WTC11 (cell line): ENCODE measurements around the gene PDZD8. TPM values are rescaled to one million over a fixed set of nuclear protein-coding genes. Genes with fewer than 3 reads are reported as not detected.

Source experiments
- ATAC-seq: fragments of 200-7000 bp; cut with Tn5 transposase; 2 replicates; pipeline ENCODE4 v1.10.0; 2021; ENCODE audit warnings: mild to moderate bottlenecking, moderate library complexity
- CTCF ChIA-PET: fragments of 300-600 bp; sonication (Branson Sonifier 250); formaldehyde crosslinking; loops from one replicate; lab custom pipeline; 2021; ENCODE audit warnings: antibody characterized with exemption; lab: Charles Lee
- POLR2A ChIA-PET: fragments of 350-600 bp; sonication (Branson Sonifier 250); formaldehyde crosslinking; loops from one replicate; lab custom pipeline; 2021; ENCODE audit warnings: antibody characterized with exemption; lab: Charles Lee
- DNase-seq: peaks from one replicate; pipeline ENCODE4 v3.0.0; 2021; ENCODE audit warnings: low spot score
- H3K27ac Mint-ChIP-seq: 2 replicates; pipeline ENCODE4 v1.8.0; 2021; ENCODE audit warnings: mixed read lengths
- H3K27me3 Mint-ChIP-seq: 2 replicates; pipeline ENCODE4 v1.8.0; 2021; ENCODE audit warnings: low read depth, mild to moderate bottlenecking, moderate library complexity, mixed read lengths
- H3K36me3 Mint-ChIP-seq: 2 replicates; pipeline ENCODE4 v1.8.0; 2021; ENCODE audit warnings: mixed read lengths
- H3K4me1 Mint-ChIP-seq: 2 replicates; pipeline ENCODE4 v1.8.0; 2022; ENCODE audit warnings: mixed read lengths
- H3K4me3 Mint-ChIP-seq: 2 replicates; pipeline ENCODE4 v1.8.0; 2021; ENCODE audit warnings: mild to moderate bottlenecking, moderate library complexity, mixed read lengths
- H3K9me3 Mint-ChIP-seq: 2 replicates; pipeline ENCODE4 v1.8.0; 2021; ENCODE audit warnings: mixed read lengths
- CREM ChIP-seq: sonication (generic); formaldehyde crosslinking; IDR thresholded peaks from 2 replicates; pipeline ENCODE4 v1.8.1; 2022; ENCODE audit warnings: mild to moderate bottlenecking, missing genetic modification reagents, moderate library complexity
- FOXJ3 ChIP-seq: sonication (generic); formaldehyde crosslinking; IDR thresholded peaks from 2 replicates; pipeline ENCODE4 v1.9.0; 2021; ENCODE audit warnings: missing genetic modification reagents, mild to moderate bottlenecking, borderline replicate concordance
- GTF2I ChIP-seq: fragments of 250-450 bp; sonication (Bioruptor Pico); conservative IDR thresholded peaks from 2 replicates; pipeline ENCODE4 v1.4.0; 2021; ENCODE audit warnings: mild to moderate bottlenecking
- NFE2L1 ChIP-seq: sonication (generic); formaldehyde crosslinking; IDR thresholded peaks from 2 replicates; pipeline ENCODE4 v1.8.1; 2023; ENCODE audit warnings: missing genetic modification reagents
- NFYB ChIP-seq: sonication (generic); formaldehyde crosslinking; conservative IDR thresholded peaks from 2 replicates; pipeline ENCODE4 v1.8.0; 2022; ENCODE audit warnings: low read depth, missing genetic modification reagents
- NR3C1 ChIP-seq: sonication (generic); formaldehyde crosslinking; conservative IDR thresholded peaks from 2 replicates; pipeline ENCODE4 v1.8.1; 2023; ENCODE audit warnings: low read depth, mild to moderate bottlenecking, missing genetic modification reagents
- RORB ChIP-seq: fragments of 250-450 bp; sonication (Bioruptor Pico); IDR thresholded peaks from 2 replicates; pipeline ENCODE4 v1.9.0; 2021; ENCODE audit warnings: mild to moderate bottlenecking
- TCF7 ChIP-seq: sonication (generic); formaldehyde crosslinking; IDR thresholded peaks from 2 replicates; pipeline ENCODE4 v1.8.0; 2022; ENCODE audit warnings: mild to moderate bottlenecking, low read depth, missing genetic modification reagents, moderate library complexity
- ZNF121 ChIP-seq: sonication (generic); formaldehyde crosslinking; IDR thresholded peaks from 2 replicates; pipeline ENCODE4 v1.8.0; 2023; ENCODE audit warnings: missing genetic modification reagents
- total RNA-seq: library from RNA; stranded (reverse); gene quantifications from 3 replicates; pipeline ENCODE4 v1.2.3, GENCODE V29; 2021
- TF ChIP-seq, protein P1 (sequence below): sonication (generic); formaldehyde crosslinking; IDR thresholded peaks from 2 replicates; pipeline ENCODE4 v1.8.1; 2023; ENCODE audit warnings: mild to moderate bottlenecking, missing genetic modification reagents, moderate library complexity
- TF ChIP-seq, protein P2 (sequence below): fragments of 250-450 bp; sonication (Bioruptor Pico); IDR thresholded peaks from 2 replicates; pipeline ENCODE4 v2.1.2; 2022; ENCODE audit warnings: mild to moderate bottlenecking, moderate library complexity
- TF ChIP-seq, protein P3 (sequence below): sonication (generic); formaldehyde crosslinking; IDR thresholded peaks from 2 replicates; pipeline ENCODE4 v1.8.1; 2023; ENCODE audit warnings: mild to moderate bottlenecking, moderate library complexity, missing genetic modification reagents
- TF ChIP-seq, protein P4 (sequence below): sonication (generic); formaldehyde crosslinking; IDR thresholded peaks from 2 replicates; pipeline ENCODE4 v1.8.1; 2022; ENCODE audit warnings: mild to moderate bottlenecking, missing genetic modification reagents, moderate library complexity, borderline replicate concordance
- TF ChIP-seq, protein P5 (sequence below): sonication (generic); formaldehyde crosslinking; IDR thresholded peaks from 2 replicates; pipeline ENCODE4 v1.8.0; 2023; ENCODE audit warnings: missing genetic modification reagents
- TF ChIP-seq, protein P6 (sequence below): sonication (generic); formaldehyde crosslinking; IDR thresholded peaks from 2 replicates; pipeline ENCODE4 v1.8.1; 2023; ENCODE audit warnings: mild to moderate bottlenecking, missing genetic modification reagents

PDZD8 gene
- total RNA-seq, 1 experiment from 2014 or later = 52.7 TPM

DNA sequence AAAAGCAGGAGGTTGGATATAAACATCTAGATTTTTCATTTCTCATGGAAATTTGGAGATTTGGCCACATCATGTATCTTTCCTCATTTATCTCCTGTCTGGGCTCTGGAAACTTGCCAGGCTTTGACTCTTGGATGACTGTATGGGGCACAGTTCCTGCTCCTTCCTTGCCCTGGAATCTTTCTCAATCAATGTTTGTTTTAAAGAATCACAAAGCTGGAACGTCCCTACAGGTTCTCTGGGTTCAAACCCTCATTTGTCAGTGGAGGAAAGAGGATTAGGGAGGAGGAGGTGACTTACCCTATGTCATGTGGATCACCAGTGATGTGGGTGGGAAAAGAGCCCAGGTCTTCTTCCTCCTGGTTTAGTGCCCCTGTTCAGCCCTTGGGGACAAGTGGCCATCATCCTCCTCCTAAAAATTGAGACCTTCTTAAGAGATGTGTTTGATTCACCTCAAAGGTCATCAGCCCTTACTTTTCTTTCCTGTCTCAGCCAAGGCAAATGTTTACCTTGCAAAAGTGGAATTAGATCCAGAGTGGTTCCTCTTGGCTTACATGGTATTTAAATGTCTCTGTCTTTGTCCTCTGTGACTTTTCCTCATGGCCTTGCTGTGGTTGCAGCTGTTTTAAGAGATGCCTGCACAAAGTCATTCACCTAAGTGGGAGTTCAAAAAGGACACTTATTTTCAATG lies 38.8 kb upstream of the PDZD8 start:
- Mint-ChIP-seq H3K27me3 (peaks cover 4% of the 10 kb centered on the region; the same call in 1 of the 2 replicates), H3K9me3 (no peaks in the 10 kb centered on the region), H3K4me3 (no peak overlapping the region), H3K27ac (no peak overlapping the region)
- no peak for DNase-seq
- POLR2A ChIA-PET = no interaction called here
- TF ChIP-seq, protein P1, sequence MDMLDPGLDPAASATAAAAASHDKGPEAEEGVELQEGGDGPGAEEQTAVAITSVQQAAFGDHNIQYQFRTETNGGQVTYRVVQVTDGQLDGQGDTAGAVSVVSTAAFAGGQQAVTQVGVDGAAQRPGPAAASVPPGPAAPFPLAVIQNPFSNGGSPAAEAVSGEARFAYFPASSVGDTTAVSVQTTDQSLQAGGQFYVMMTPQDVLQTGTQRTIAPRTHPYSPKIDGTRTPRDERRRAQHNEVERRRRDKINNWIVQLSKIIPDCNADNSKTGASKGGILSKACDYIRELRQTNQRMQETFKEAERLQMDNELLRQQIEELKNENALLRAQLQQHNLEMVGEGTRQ (CRISPR knock-in tag) = no peak
- TF ChIP-seq, protein P2, sequence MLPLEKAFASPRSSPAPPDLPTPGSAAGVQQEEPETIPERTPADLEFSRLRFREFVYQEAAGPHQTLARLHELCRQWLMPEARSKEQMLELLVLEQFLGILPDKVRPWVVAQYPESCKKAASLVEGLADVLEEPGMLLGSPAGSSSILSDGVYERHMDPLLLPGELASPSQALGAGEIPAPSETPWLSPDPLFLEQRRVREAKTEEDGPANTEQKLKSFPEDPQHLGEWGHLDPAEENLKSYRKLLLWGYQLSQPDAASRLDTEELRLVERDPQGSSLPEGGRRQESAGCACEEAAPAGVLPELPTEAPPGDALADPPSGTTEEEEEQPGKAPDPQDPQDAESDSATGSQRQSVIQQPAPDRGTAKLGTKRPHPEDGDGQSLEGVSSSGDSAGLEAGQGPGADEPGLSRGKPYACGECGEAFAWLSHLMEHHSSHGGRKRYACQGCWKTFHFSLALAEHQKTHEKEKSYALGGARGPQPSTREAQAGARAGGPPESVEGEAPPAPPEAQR (CRISPR knock-in tag) = no peak
- no peak for TF ChIP-seq CREM (CRISPR knock-in tag)
- TF ChIP-seq, protein P3, sequence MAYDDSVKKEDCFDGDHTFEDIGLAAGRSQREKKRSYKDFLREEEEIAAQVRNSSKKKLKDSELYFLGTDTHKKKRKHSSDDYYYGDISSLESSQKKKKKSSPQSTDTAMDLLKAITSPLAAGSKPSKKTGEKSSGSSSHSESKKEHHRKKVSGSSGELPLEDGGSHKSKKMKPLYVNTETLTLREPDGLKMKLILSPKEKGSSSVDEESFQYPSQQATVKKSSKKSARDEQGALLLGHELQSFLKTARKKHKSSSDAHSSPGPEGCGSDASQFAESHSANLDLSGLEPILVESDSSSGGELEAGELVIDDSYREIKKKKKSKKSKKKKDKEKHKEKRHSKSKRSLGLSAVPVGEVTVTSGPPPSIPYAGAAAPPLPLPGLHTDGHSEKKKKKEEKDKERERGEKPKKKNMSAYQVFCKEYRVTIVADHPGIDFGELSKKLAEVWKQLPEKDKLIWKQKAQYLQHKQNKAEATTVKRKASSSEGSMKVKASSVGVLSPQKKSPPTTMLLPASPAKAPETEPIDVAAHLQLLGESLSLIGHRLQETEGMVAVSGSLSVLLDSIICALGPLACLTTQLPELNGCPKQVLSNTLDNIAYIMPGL (CRISPR knock-in tag) = no peak
- TF ChIP-seq, all 79 proteins: peak for 0
- CTCF ChIA-PET = interaction anchor here (1.1 kb wide), 1 partner anchor 29 kb away, joined by 3 read pairs; no protein-coding TSS in a partner anchor
- no peak for ATAC-seq
- peaks cover 16% of the 10 kb centered on the region for H3K4me1 Mint-ChIP-seq
- H3K36me3 Mint-ChIP-seq = no peaks in the 10 kb centered on the region

DNA sequence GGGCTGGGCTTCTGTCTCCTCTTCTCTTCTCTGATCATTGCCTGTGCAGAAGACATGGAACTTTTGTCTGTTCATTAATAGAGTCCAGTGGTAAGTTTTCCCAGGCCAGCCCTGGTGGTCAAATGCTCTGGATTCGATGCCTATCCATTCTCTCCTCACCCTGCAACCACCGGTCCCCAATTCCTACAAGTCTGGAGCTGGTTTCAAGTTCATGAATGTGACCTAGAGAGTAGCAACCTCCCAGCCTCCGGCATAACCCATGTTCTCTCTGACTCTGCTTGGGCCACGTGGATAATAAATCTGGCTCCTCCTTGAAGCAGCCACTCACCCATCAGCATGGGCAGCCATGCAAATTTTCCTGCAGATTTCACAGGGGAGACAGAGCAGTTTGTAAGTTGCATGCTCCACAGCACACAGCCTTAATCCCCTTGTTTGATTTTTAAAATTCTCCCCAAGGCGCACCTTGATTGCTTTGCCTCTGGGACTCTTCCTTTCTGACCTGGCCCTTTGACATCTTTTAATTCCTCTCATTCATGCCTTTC lies 37.3 kb upstream of the PDZD8 start:
- no peak for DNase-seq
- no peak for TF ChIP-seq TCF7
- no peak for TF ChIP-seq ZNF121 (CRISPR knock-in tag)
- TF ChIP-seq, protein P4, sequence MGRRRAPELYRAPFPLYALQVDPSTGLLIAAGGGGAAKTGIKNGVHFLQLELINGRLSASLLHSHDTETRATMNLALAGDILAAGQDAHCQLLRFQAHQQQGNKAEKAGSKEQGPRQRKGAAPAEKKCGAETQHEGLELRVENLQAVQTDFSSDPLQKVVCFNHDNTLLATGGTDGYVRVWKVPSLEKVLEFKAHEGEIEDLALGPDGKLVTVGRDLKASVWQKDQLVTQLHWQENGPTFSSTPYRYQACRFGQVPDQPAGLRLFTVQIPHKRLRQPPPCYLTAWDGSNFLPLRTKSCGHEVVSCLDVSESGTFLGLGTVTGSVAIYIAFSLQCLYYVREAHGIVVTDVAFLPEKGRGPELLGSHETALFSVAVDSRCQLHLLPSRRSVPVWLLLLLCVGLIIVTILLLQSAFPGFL (CRISPR knock-in tag) = no peak
- no peak for TF ChIP-seq NR3C1
- TF ChIP-seq NFE2L1 (CRISPR knock-in tag) = no peak
- TF ChIP-seq FOXJ3 = no peak
- no peak for TF ChIP-seq NFYB (CRISPR knock-in tag)
- no peak for TF ChIP-seq RORB
- TF ChIP-seq, protein P5, sequence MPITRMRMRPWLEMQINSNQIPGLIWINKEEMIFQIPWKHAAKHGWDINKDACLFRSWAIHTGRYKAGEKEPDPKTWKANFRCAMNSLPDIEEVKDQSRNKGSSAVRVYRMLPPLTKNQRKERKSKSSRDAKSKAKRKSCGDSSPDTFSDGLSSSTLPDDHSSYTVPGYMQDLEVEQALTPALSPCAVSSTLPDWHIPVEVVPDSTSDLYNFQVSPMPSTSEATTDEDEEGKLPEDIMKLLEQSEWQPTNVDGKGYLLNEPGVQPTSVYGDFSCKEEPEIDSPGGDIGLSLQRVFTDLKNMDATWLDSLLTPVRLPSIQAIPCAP (CRISPR knock-in tag) = no peak
- no peak for TF ChIP-seq GTF2I (CRISPR knock-in tag)
- TF ChIP-seq, protein P6, sequence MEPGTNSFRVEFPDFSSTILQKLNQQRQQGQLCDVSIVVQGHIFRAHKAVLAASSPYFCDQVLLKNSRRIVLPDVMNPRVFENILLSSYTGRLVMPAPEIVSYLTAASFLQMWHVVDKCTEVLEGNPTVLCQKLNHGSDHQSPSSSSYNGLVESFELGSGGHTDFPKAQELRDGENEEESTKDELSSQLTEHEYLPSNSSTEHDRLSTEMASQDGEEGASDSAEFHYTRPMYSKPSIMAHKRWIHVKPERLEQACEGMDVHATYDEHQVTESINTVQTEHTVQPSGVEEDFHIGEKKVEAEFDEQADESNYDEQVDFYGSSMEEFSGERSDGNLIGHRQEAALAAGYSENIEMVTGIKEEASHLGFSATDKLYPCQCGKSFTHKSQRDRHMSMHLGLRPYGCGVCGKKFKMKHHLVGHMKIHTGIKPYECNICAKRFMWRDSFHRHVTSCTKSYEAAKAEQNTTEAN (CRISPR knock-in tag) = no peak
- TF ChIP-seq, all 79 proteins: peak for 0
- H3K4me1 Mint-ChIP-seq = peaks cover 16% of the 10 kb centered on the region
- no peaks in the 10 kb centered on the region for H3K36me3 Mint-ChIP-seq
- no peaks in the 10 kb centered on the region for H3K9me3 Mint-ChIP-seq
- CTCF ChIA-PET = interaction anchor here (0.6 kb wide), 1 partner anchor 31 kb away, joined by 3 read pairs; no protein-coding TSS in a partner anchor
- H3K27ac Mint-ChIP-seq = no peak overlapping the region
- H3K27me3 Mint-ChIP-seq = peaks cover 4% of the 10 kb centered on the region; the same call in 1 of the 2 replicates
- POLR2A ChIA-PET = no interaction called here
- no peak overlapping the region for H3K4me3 Mint-ChIP-seq
- ATAC-seq = no peak
